Loucy (cell line): ENCODE results near the gene HEG1.

Source experiments
- H2AFZ ChIP-seq: fragments of 200-600 bp; sonication (generic); 2 replicates; pipeline ENCODE4 v1.6.0; 2016; ENCODE audit warnings: antibody characterized with exemption, mild to moderate bottlenecking, low read length, moderate library complexity
- H3F3A ChIP-seq: fragments of 200-600 bp; 2 replicates; pipeline ENCODE4 v1.6.0; 2016; ENCODE audit warnings: antibody characterized with exemption, low read depth, mild to moderate bottlenecking
- H3K27me3 ChIP-seq: fragments of 200-600 bp; sonication (generic); 2 replicates; pipeline ENCODE4 v1.6.1; 2014; ENCODE audit warnings: low read length, mild to moderate bottlenecking; ENCODE audit not compliant: insufficient read depth, poor library complexity, severe bottlenecking
- H3K36me3 ChIP-seq: fragments of 200-600 bp; sonication (generic); 2 replicates; pipeline ENCODE4 v1.6.1; 2016; ENCODE audit warnings: low read length; ENCODE audit not compliant: insufficient read depth
- H3K4me1 ChIP-seq: fragments of 200-600 bp; sonication (generic); 2 replicates; pipeline ENCODE4 v1.5.1; 2014; ENCODE audit warnings: low read length, mild to moderate bottlenecking; ENCODE audit not compliant: insufficient read depth, poor library complexity, severe bottlenecking
- H3K4me2 ChIP-seq: fragments of 200-600 bp; sonication (generic); 2 replicates; pipeline ENCODE4 v1.6.0; 2014; ENCODE audit warnings: antibody characterized with exemption, low read length, low read depth, mild to moderate bottlenecking; ENCODE audit not compliant: poor library complexity, severe bottlenecking
- H3K4me3 ChIP-seq: fragments of 200-600 bp; sonication (generic); 2 replicates; pipeline ENCODE4 v1.5.1; 2014; ENCODE audit warnings: low read length, mild to moderate bottlenecking, mixed read lengths; ENCODE audit not compliant: poor library complexity, severe bottlenecking
- H3K79me2 ChIP-seq: fragments of 200-600 bp; sonication (generic); 2 replicates; pipeline ENCODE4 v1.6.1; 2014; ENCODE audit warnings: low read length; ENCODE audit not compliant: insufficient read depth
- H3K9ac ChIP-seq: fragments of 200-600 bp; sonication (generic); 2 replicates; pipeline ENCODE4 v1.6.0; 2014; ENCODE audit warnings: mild to moderate bottlenecking, low read depth, low read length, moderate library complexity; ENCODE audit not compliant: poor library complexity, severe bottlenecking
- H3K9me2 ChIP-seq: fragments of 200-600 bp; sonication (generic); replicated peaks from 2 replicates; pipeline ENCODE4 v1.6.1; 2016; ENCODE audit warnings: low read depth, low read length, mixed read lengths
- H3K9me3 ChIP-seq: fragments of 200-600 bp; sonication (generic); 2 replicates; pipeline ENCODE4 v1.6.1; 2014; ENCODE audit warnings: mild to moderate bottlenecking, antibody characterized with exemption, low read length, low read depth; ENCODE audit not compliant: insufficient read depth
- H4K20me1 ChIP-seq: fragments of 200-600 bp; sonication (generic); 2 replicates; pipeline ENCODE4 v1.6.0; 2014; ENCODE audit warnings: antibody characterized with exemption, low read length, mild to moderate bottlenecking; ENCODE audit not compliant: insufficient read depth, poor library complexity, severe bottlenecking
- EZH2phosphoT487 ChIP-seq: fragments of 200-600 bp; IDR thresholded peaks from 2 replicates; pipeline ENCODE4 v1.6.1; 2018; ENCODE audit warnings: antibody characterized with exemption, mild to moderate bottlenecking, moderate library complexity, borderline replicate concordance
- TF ChIP-seq, protein P1 (sequence below): fragments of 200-600 bp; sonication (generic); conservative IDR thresholded peaks from 2 replicates; pipeline ENCODE4 v1.5.1; 2014; ENCODE audit warnings: mild to moderate bottlenecking, antibody characterized with exemption, low read length

HEG1 gene

DNA sequence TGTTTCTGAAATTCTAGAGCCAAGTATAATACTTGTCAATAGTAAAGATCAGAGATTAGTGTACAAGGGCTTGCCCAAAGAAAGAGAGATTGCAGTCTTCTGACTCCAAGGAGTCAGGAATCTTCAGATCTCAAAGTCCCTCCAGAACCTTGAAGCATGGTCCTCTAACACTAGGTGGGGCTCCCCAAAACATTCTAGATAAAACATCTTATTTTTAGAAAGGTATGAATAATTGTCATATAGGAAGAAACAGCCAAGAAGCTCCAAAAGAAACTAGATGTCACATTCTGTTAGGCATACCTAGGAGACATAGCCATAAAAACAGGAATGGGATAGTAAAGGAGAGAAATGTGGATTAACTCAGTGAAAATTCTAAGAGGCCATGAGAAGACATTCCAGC is 132.0 kb downstream of the HEG1 start:
- no peaks in the 10 kb centered on the region for H3K36me3 ChIP-seq
- H3K27me3 ChIP-seq, result no peaks in the 10 kb centered on the region
- no peaks in the 10 kb centered on the region for H3K79me2 ChIP-seq
- no peaks in the 10 kb centered on the region for H3F3A ChIP-seq
- TF ChIP-seq, protein P1, sequence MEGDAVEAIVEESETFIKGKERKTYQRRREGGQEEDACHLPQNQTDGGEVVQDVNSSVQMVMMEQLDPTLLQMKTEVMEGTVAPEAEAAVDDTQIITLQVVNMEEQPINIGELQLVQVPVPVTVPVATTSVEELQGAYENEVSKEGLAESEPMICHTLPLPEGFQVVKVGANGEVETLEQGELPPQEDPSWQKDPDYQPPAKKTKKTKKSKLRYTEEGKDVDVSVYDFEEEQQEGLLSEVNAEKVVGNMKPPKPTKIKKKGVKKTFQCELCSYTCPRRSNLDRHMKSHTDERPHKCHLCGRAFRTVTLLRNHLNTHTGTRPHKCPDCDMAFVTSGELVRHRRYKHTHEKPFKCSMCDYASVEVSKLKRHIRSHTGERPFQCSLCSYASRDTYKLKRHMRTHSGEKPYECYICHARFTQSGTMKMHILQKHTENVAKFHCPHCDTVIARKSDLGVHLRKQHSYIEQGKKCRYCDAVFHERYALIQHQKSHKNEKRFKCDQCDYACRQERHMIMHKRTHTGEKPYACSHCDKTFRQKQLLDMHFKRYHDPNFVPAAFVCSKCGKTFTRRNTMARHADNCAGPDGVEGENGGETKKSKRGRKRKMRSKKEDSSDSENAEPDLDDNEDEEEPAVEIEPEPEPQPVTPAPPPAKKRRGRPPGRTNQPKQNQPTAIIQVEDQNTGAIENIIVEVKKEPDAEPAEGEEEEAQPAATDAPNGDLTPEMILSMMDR, result peak; percentile 38
- TF ChIP-seq EZH2phosphoT487, result no peak
- H3K9me3 ChIP-seq, result no peaks in the 10 kb centered on the region
- no peak overlapping the region for H3K4me3 ChIP-seq
- no peak overlapping the region for H2AFZ ChIP-seq
- no peak overlapping the region for H3K9ac ChIP-seq
- no peaks in the 10 kb centered on the region for H3K9me2 ChIP-seq
- H4K20me1 ChIP-seq, result no peaks in the 10 kb centered on the region
- no peaks in the 10 kb centered on the region for H3K4me1 ChIP-seq
- H3K4me2 ChIP-seq, result no peak overlapping the region

DNA sequence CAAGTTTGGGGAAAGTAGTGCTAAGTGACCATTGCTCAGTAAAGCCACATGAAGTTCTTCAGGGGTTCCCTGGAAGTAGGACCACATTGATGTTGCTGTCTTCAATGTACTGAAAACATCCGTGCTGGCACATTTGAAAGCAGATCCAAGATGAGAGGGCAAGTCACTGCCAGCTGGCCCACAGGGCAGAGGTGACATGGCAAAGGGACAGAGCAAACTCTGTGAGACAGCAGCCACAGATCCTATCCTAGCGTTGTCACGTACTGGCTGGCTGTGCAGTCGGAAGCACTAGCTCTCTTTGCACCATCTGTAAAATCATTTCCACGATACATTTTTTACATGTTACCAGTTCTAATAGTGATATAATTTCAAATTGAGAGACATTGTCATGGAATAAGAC is 135.1 kb downstream of the HEG1 start:
- Histone ChIP-seq H4K20me1 (no peaks in the 10 kb centered on the region), H3K4me3 (no peak overlapping the region), H3K36me3 (no peaks in the 10 kb centered on the region), H3F3A (no peaks in the 10 kb centered on the region), H3K4me1 (no peaks in the 10 kb centered on the region), H3K79me2 (no peaks in the 10 kb centered on the region), H3K9me3 (no peaks in the 10 kb centered on the region), H3K4me2 (no peak overlapping the region), H3K27me3 (no peaks in the 10 kb centered on the region), H2AFZ (no peak overlapping the region), H3K9me2 (no peaks in the 10 kb centered on the region), H3K9ac (no peak overlapping the region)
- no peak for TF ChIP-seq EZH2phosphoT487
- TF ChIP-seq, protein P1, result no peak

DNA sequence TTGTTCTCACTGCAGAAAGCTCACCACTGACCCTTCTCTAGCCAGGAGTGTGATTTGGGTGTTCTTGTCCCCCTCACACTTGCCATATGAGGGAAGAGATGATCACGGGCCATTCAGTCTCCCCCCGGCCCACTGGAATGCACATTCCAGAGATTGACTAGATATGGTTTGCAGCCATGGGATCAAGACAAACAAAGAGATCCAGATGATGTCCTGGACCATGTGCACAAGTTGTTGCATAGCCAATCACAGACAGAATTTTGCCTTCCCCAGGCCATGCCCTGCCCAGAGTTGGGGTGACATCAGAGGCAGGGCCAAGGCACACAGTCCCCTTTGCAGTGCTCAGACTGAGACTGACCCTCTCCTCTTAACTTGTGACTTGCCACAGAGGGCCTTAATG is 136.0 kb downstream of the HEG1 start:
- Histone ChIP-seq H2AFZ (no peak overlapping the region), H3K4me3 (no peak overlapping the region), H3F3A (no peaks in the 10 kb centered on the region), H3K4me2 (no peak overlapping the region), H3K79me2 (no peaks in the 10 kb centered on the region), H3K9ac (no peak overlapping the region), H4K20me1 (no peaks in the 10 kb centered on the region), H3K4me1 (no peaks in the 10 kb centered on the region), H3K36me3 (no peaks in the 10 kb centered on the region), H3K27me3 (no peaks in the 10 kb centered on the region), H3K9me3 (no peaks in the 10 kb centered on the region), H3K9me2 (no peaks in the 10 kb centered on the region)
- TF ChIP-seq, protein P1, result no peak
- TF ChIP-seq EZH2phosphoT487, result no peak
